Measurements from ENCODE around the gene MTMR3.

DNA sequence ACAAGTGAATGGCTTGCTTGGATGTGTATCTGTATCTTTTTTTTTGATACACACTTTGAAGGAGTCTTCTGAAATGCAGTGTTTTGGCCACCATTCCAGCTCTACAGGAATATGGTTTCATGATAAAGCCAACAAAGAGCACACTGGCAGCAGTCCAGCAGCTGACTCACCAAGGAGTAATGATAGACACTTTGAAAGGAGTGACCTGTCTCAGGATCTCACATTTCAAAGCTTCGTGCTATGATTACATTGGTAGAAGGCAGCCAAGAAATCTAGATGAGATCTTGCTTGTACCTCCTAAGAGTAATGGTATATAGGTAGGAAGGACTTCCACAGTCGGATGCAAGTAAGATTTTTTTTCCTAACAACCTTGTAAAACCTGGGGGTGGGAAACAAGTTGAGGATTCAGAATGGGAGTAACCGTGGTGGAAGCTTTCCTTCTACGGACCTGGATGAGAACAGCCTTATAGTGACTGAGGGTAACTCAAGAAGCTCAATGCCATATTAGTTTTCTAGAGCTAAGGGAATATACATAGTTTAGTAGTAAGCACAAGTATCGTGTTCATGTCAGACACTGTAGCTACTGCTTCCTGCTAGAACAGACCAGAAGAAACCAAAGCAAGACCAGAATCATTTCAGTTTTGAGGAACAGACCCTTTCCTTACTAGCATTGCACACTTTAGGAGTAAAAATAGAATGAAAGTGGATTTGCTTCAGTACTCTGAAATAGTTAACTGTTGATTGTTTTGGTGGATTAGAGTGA is 25.0 kb downstream of the MTMR3 start:
- TF ChIP-seq, protein P1, sequence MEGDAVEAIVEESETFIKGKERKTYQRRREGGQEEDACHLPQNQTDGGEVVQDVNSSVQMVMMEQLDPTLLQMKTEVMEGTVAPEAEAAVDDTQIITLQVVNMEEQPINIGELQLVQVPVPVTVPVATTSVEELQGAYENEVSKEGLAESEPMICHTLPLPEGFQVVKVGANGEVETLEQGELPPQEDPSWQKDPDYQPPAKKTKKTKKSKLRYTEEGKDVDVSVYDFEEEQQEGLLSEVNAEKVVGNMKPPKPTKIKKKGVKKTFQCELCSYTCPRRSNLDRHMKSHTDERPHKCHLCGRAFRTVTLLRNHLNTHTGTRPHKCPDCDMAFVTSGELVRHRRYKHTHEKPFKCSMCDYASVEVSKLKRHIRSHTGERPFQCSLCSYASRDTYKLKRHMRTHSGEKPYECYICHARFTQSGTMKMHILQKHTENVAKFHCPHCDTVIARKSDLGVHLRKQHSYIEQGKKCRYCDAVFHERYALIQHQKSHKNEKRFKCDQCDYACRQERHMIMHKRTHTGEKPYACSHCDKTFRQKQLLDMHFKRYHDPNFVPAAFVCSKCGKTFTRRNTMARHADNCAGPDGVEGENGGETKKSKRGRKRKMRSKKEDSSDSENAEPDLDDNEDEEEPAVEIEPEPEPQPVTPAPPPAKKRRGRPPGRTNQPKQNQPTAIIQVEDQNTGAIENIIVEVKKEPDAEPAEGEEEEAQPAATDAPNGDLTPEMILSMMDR (IDR thresholded peaks at IDR 0.05) = no peak
- TF ChIP-seq POLR2A (IDR thresholded peaks at IDR 0.05) = no peak
